ENCODE measurements around the gene RAI1. TPM values are rescaled to one million over a fixed set of nuclear protein-coding genes. Genes with fewer than 3 reads are reported as not detected.
A peak's percentile ranks its signal among the peaks of the same experiment; 100 is the strongest.

The RAI1 gene
- total and polyA plus RNA-seq, 10 of the 15 experiments (the other 5 are each of a cell fraction or from before 2014, with no cell fraction given): 0.66 to 37.7 (median 6.0) TPM

GRCh38 chr17:17808706-17809432 lies 127.6 kb downstream of the RAI1 start (continued):
- TF ChIP-seq ZBTB40 (IDR thresholded peaks at IDR 0.05; ENCODE audit: borderline replicate concordance) (no peak), NRF1 (conservative IDR thresholded peaks at IDR 0.05; ENCODE audit: low read depth, low read length) (no peak), BHLHE40 (IDR thresholded peaks at IDR 0.05; ENCODE audit: borderline replicate concordance in 1 of 2, low read depth in 2 of 2, low read length in 1 of 2) (peak; percentile 34 to 41; a peak in 1 of 4 replicates), ESRRA (IDR thresholded peaks at IDR 0.05; ENCODE audit: low read length) (no peak), NFYA (IDR thresholded peaks at IDR 0.05; ENCODE audit: borderline replicate concordance, low read depth, low read length) (no peak), CREM (IDR thresholded peaks at IDR 0.05; ENCODE audit: low read depth) (peak; percentile 41; the same call in 1 of the 2 replicates), ZNF217 (IDR thresholded peaks at IDR 0.05) (no peak), CREB1 (IDR thresholded peaks at IDR 0.05; ENCODE audit: low read depth) (no peak), SP1 (IDR thresholded peaks at IDR 0.05; ENCODE audit: low read depth, low read length) (no peak), WRNIP1 (IDR thresholded peaks at IDR 0.05; ENCODE audit: borderline replicate concordance, low read depth, low read length) (no peak), KLF5 (IDR thresholded peaks at IDR 0.05; ENCODE audit: partially characterized antibody) (no peak), TCF3 (IDR thresholded peaks at IDR 0.05; ENCODE audit: borderline replicate concordance, insufficient read depth, low read depth, low read length) (peak; percentile 88; the same call in 1 of the 2 replicates), IRF5 (IDR thresholded peaks at IDR 0.05; ENCODE audit: borderline replicate concordance) (no peak), HDAC6 (IDR thresholded peaks at IDR 0.05; ENCODE audit: unreplicated experiment) (no peak), MAX (IDR thresholded peaks at IDR 0.05; ENCODE audit: low read depth, low read length) (no peak), CBFB (IDR thresholded peaks at IDR 0.05; ENCODE audit: low read depth) (peak; percentile 85), SPI1 (IDR thresholded peaks at IDR 0.05; ENCODE audit: borderline replicate concordance, insufficient read depth, low read depth, low read length) (no peak), NR2F1 (conservative IDR thresholded peaks at IDR 0.05) (no peak), POU2F2 (IDR thresholded peaks at IDR 0.05; ENCODE audit: borderline replicate concordance, low read depth, low read length) (peak; percentile 90; the same call in 2 of the 3 replicates), ASH2L (IDR thresholded peaks at IDR 0.05; ENCODE audit: borderline replicate concordance, low read depth) (no peak), SUZ12 (IDR thresholded peaks at IDR 0.05; ENCODE audit: unreplicated experiment) (no peak), ZBED1 (IDR thresholded peaks at IDR 0.05; ENCODE audit: borderline replicate concordance) (no peak), PAX5 (IDR thresholded peaks at IDR 0.05; ENCODE audit: borderline replicate concordance, low read depth, low read length) (peak; percentile 52; the same call in 1 of the 2 replicates)
